Brain pericyte (primary cell): ENCODE data around the gene ATP6V0E1.
"Not testable (repeated sequence)": the region's sequence is repeated elsewhere in the genome, so short reads cannot be mapped to it uniquely, and the experiment has no call there.

Source experiments
- DNase-seq: peaks from one replicate; pipeline ENCODE4 v3.0.0-alpha.2; 2012; ENCODE audit warnings: low read depth, low spot score

ATP6V0E1 gene

GRCh38 chr5:173004013-173004412 is 20.4 kb downstream of the ATP6V0E1 start:
- no peak for DNase-seq

- no peak for DNase-seq
These were observed 20.9 kb downstream of the ATP6V0E1 start for GRCh38 chr5:173004447-173004846.

DNA sequence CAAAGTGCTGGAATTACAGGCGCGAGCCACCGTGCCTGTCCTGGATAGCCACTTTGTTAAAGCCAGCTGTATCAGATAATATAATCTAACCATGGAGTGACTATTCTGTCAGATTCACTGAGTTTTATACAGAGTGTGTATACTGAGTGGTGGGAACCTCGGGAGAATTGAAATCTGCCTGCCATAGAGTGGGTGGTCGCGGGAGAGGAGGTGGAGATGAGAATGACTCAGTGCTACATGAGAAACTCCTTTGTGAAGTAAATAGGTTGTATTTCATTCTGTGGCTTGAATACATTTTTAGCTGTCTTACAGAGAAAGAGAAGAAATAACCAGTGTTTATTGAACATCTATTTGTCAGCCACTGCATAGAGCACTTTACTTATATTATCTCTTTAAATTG is 26.4 kb downstream of the ATP6V0E1 start:
- no peak for DNase-seq

- DNase-seq, result no peak
These were observed 27.2 kb downstream of the ATP6V0E1 start for GRCh38 chr5:173010547-173011464.

GRCh38 chr5:173011566-173011965 is 28.0 kb downstream of the ATP6V0E1 start:
- DNase-seq, result no peak

DNA sequence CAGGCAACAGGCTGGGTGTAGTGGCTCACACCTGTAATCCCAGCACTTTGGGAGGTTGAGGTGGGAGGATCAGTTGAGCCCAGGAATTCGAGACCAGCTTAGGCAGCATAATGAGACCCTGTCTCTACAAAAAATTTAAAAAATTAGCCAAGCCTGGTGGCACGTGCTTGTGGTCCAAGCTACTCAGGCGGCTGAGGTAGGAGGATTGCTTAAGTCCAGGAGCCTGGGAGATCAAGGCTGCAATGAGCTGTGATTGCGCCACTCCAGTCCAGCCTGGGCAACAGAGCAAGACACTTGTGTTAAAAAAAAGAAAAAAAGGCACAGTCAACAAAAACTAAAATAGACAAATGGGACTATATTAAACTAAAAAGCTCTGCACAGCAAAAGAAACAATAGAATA is 29.3 kb downstream of the ATP6V0E1 start:
- DNase-seq, result no peak

DNA sequence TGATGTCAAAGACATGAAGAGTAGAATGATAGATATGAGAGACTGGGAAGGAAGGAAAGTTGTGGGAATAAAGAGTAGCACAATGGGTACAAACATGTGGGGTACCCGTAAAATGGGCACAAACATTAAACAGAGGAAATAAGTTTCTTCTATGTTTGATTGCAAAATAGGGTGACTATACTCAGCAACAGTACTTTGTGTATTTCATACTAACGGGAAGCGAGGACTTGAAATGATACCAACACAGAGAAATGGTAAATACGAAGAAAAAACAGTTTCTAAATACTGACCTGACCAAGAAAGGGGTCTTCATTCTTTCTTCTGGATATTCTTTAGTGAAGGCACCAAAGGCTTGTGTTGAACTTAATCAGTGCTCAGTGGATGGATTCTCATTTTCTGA is 31.1 kb downstream of the ATP6V0E1 start:
- DNase-seq, result no peak

DNA sequence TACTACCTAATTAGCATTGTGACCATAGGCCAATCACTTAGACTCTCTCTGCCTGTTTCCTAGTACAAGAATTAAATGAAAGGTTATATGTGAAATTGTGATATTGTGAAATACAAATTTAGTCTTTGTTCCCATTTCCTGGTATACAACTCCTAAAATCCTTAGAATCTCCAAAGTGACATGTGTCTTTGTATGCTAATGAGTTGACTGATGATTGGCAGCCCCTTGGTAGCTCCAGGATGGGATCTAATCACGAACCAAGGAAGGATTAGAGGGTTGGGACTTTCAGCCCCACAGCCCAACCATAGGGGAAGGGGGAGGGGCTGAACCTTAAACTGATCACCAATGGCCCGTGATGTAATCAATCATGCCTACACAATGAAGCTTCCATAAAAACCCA is 31.6 kb downstream of the ATP6V0E1 start:
- DNase-seq, result no peak

- DNase-seq, result no peak
These were observed 32.3 kb downstream of the ATP6V0E1 start for GRCh38 chr5:173015598-173016455.

DNA sequence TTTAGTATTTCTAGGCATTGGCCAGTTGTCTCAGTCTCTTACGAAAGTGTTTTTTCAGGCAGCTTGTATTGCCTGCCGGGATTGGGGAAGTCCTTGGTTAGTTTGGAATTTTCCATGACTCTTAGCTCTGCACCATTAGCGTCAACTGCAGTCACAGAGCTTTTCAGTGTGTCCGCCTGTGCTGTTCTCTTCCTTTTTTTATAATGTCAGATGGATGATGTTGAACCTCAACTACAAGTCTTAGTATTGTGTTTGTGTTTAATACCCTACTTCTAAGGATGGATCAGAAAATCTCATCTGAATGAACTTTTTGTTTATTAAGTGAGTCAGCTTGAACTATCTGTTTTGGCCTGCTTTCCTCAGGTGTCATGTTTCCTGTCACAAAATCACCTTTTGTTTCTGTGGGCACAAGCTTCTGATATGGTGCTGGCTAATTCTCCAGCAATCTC is 33.1 kb downstream of the ATP6V0E1 start:
- DNase-seq, result no peak

GRCh38 chr5:173017087-173017486 is 33.5 kb downstream of the ATP6V0E1 start:
- not testable (repeated sequence) for DNase-seq

DNA sequence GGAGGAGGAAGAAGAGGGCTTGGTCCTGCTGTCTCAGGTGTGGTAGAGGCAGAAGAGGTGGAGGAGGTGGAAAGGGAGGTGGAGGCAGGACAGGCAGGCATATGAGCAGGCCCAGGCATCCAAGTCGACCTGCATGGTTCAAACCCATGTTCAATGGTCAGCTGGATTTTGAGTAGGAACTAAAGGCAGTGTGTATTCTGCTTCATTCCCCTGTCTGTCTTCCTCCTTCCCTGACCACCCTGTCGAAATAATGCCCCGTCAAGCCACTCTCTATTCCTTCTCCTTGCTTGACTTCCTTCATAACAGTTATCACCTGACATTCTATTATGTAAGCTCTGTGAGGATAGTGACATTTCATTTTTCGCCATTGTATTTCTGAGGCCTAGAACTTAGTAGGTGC is 34.8 kb downstream of the ATP6V0E1 start:
- no peak for DNase-seq

DNA sequence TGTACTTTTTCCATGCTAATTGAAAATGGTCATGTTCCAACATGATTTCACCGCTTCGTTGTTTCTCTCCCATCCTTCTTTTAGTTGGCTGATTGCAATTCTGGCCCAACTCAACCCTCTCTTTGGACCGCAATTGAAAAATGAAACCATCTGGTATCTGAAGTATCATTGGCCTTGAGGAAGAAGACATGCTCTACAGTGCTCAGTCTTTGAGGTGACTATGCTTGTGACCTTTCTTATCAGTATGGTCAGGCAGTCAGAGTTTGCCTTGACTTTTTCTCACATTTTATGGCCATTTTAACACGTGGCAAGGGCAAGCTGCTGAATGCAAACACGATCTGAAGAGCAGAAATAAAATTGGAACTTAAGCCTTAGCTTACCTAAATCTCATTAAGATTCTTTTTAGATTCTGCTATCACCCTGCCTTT is 36.6 kb downstream of the ATP6V0E1 start:
- no peak for DNase-seq

GRCh38 chr5:173020643-173021042 is 37.1 kb downstream of the ATP6V0E1 start:
- DNase-seq, result no peak

GRCh38 chr5:173025651-173026050 is 42.1 kb downstream of the ATP6V0E1 start:
- no peak for DNase-seq

DNA sequence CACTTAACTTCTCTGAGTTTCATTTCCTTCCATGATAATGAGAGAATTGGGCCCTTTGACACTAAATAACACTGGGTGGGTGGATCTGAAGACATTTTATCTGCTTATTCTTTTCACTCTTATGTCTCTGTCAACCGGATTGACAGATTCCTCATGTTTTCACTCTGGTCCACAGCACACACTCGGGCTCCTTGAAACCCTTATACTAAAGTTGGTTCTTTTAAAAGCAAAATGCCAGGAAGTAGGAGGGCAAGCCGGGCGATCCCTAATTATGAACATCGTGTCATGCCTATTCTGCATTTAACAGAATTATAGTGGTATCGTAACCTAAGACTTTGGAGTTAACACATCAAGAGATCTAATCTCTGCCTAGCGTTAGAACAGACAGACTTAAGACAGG is 44.3 kb downstream of the ATP6V0E1 start:
- DNase-seq, result no peak

GRCh38 chr5:173028811-173029327 is 45.3 kb downstream of the ATP6V0E1 start:
- no peak for DNase-seq

DNA sequence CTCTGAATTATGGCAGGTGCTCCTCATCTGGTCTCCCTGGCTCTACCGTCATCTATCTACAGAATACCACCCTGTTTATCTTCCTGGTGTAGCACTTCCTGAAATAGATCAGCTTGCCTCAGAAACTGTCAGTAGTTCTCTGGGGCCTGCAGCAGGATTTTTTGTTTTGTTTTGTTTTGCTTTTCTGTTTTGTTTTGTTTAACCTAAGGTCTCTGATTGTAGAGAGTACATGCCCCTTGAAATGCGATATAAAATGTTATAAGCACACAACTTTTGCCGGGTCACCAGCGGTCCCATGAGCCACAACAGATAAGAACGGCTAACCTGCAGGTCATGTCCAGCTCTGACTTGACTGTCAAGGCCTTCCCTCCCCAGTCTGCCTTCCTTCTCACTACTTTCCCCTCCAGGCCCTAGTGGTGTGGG is 45.9 kb downstream of the ATP6V0E1 start:
- no peak for DNase-seq

- DNase-seq, result not testable (repeated sequence)
These were observed 48.5 kb downstream of the ATP6V0E1 start for GRCh38 chr5:173032096-173032495.

GRCh38 chr5:173032730-173033129 is 49.2 kb downstream of the ATP6V0E1 start:
- DNase-seq, result no peak

DNA sequence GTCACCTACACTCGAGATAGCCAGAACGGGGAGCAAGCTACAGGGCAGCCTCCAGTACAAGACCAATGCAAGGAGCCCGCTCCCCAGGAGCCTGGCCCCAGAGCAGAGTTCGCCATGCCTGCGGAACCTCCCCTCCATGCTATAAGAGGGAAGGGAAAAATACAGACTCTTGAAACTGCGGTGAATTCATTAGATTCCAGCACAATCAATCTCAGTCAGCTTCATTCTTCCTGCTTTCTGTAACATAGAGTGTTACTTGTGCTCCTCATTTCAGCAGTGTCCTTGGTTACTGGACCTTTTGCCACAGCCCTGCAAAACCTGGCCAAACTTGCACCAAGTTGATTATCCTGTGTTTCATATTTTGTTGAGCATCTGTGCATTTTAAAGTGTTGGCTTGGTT is 50.4 kb downstream of the ATP6V0E1 start:
- DNase-seq, result no peak
